PFSK-1 (cell line): ENCODE measurements around the gene SMARCD3.

Experiments used
- FOXP2 ChIP-seq: optimal IDR thresholded peaks from 2 replicates; pipeline ENCODE3; 2011; ENCODE audit warnings: borderline replicate concordance, control low read depth, inconsistent platforms; ENCODE audit not compliant: insufficient read depth; ENCODE audit errors: extremely low read length, extremely low read depth
- POLR2AphosphoS5 ChIP-seq: IDR thresholded peaks from 2 replicates; pipeline ENCODE4 v1.6.1; 2012; ENCODE audit warnings: low read depth, mild to moderate bottlenecking, control low read depth, low read length, moderate library complexity
- SIN3A ChIP-seq: IDR thresholded peaks from 2 replicates; pipeline ENCODE4 v1.6.1; 2012; ENCODE audit warnings: mild to moderate bottlenecking, low read length, moderate library complexity, borderline replicate concordance; ENCODE audit not compliant: insufficient read depth
- TAF1 ChIP-seq: IDR thresholded peaks from 2 replicates; pipeline ENCODE4 v1.6.1; 2012; ENCODE audit warnings: low read length, control low read depth, borderline replicate concordance; ENCODE audit not compliant: insufficient read depth
- TF ChIP-seq, protein P1 (sequence below), 2 experiments: IDR thresholded peaks; 2 replicates each; pipeline versions ENCODE4 v1.6.1 to v1.8.0; 2011 to 2012; ENCODE audit warnings: low read depth in 2 of 2, low read length in 2 of 2, control low read depth in 1 of 2, inconsistent platforms in 1 of 2, mild to moderate bottlenecking in 1 of 2, moderate library complexity in 1 of 2; ENCODE audit not compliant: insufficient read depth in 1 of 2

SMARCD3 gene

DNA sequence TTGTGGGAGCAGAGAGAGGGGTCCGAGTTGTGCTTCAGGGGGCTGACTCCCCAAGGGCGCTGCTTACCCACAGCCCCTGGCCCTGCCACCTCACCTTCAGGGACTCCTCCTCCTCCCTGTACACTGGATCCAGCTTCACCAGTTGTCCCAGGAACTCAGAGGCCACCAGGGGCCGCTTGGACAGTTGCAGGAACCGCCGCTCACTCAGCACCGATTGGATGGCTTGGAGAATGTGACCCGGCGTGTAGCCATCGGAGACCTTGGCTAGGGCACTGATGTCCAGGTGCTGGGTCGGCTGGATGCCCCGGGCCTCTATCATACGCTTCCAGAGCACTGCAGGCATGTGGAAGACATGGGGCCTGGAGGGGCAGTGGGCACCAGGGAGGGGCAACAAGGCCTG, 57.0 kb downstream of the SMARCD3 start:
- TF ChIP-seq SIN3A: no peak
- TF ChIP-seq FOXP2: no peak
- TF ChIP-seq TAF1: no peak
- TF ChIP-seq, protein P1, sequence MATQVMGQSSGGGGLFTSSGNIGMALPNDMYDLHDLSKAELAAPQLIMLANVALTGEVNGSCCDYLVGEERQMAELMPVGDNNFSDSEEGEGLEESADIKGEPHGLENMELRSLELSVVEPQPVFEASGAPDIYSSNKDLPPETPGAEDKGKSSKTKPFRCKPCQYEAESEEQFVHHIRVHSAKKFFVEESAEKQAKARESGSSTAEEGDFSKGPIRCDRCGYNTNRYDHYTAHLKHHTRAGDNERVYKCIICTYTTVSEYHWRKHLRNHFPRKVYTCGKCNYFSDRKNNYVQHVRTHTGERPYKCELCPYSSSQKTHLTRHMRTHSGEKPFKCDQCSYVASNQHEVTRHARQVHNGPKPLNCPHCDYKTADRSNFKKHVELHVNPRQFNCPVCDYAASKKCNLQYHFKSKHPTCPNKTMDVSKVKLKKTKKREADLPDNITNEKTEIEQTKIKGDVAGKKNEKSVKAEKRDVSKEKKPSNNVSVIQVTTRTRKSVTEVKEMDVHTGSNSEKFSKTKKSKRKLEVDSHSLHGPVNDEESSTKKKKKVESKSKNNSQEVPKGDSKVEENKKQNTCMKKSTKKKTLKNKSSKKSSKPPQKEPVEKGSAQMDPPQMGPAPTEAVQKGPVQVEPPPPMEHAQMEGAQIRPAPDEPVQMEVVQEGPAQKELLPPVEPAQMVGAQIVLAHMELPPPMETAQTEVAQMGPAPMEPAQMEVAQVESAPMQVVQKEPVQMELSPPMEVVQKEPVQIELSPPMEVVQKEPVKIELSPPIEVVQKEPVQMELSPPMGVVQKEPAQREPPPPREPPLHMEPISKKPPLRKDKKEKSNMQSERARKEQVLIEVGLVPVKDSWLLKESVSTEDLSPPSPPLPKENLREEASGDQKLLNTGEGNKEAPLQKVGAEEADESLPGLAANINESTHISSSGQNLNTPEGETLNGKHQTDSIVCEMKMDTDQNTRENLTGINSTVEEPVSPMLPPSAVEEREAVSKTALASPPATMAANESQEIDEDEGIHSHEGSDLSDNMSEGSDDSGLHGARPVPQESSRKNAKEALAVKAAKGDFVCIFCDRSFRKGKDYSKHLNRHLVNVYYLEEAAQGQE (IDR thresholded peaks at IDR 0.05; ENCODE audit: insufficient read depth in 1 of 2, low read depth in 2 of 2, low read length in 2 of 2): no peak

DNA sequence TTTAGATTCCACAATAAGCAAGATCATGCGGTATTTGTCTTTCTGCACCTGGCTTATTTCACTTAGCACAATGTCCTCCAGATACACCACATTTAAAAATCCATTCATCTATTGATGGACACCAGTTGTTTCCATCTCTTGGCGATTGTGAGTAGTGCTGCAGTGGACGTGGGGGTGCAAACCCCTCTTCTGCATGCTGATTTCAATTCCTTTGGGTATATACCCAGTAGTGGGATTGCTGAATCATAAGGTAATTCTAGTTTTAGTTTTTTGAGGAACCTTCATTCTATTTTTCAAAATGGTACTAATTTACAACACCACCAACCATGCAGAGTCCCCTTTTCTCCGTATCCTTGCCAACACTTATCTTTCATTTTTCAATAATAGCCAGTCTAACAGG, 59.5 kb downstream of the SMARCD3 start:
- TF ChIP-seq POLR2AphosphoS5: no peak
- TF ChIP-seq FOXP2: no peak
- no peak for TF ChIP-seq TAF1
- TF ChIP-seq, protein P1 (IDR thresholded peaks at IDR 0.05; ENCODE audit: insufficient read depth in 1 of 2, low read depth in 2 of 2, low read length in 2 of 2): no peak
- TF ChIP-seq SIN3A: no peak
